Natural killer cell (primary cell): ENCODE data around the gene HYPK. TPM values are rescaled to one million over a fixed set of nuclear protein-coding genes. Genes with fewer than 3 reads are reported as not detected.
A peak's percentile ranks its signal among the peaks of the same experiment; 100 is the strongest.
"Not testable (repeated sequence)": the region's sequence is repeated elsewhere in the genome, so short reads cannot be mapped to it uniquely, and the experiment has no call there.

ENCODE experiments used
- ATAC-seq, 3 donors: fragments of 150-1000 bp in 2 of 3; fragments of 200-7000 bp in 1 of 3; cut with Tn5 transposase; 1 replicate in 1 of 3; 2 replicates in 2 of 3; pipeline ENCODE4 v1.10.0; 2021; ENCODE audit warnings: mild to moderate bottlenecking in 2 of 3, moderate library complexity in 2 of 3
- DNase-seq, 2 donors: peaks; one replicate each; pipeline versions ENCODE4 v3.0.0 to v3.0.0-alpha.2; 2013 to 2021; ENCODE audit warnings: mixed read lengths in 1 of 2
- H3K27ac ChIP-seq: one replicate; pipeline ENCODE4 v1.5.1; 2013; ENCODE audit warnings: mild to moderate bottlenecking, low read length
- H3K27me3 ChIP-seq: one replicate; pipeline ENCODE4 v1.6.1; 2013; ENCODE audit warnings: low read length; ENCODE audit not compliant: control insufficient read depth, insufficient read depth
- H3K36me3 ChIP-seq: one replicate; pipeline ENCODE4 v1.6.1; 2013; ENCODE audit warnings: low read length; ENCODE audit not compliant: control insufficient read depth, insufficient read depth
- H3K4me1 ChIP-seq: one replicate; pipeline ENCODE4 v1.6.1; 2013; ENCODE audit warnings: low read length; ENCODE audit not compliant: control insufficient read depth, insufficient read depth
- H3K4me3 ChIP-seq: one replicate; pipeline ENCODE4 v1.5.1; 2013; ENCODE audit warnings: low read length
- H3K9me3 ChIP-seq: one replicate; pipeline ENCODE4 v1.6.1; 2013; ENCODE audit warnings: low read length; ENCODE audit not compliant: control insufficient read depth, insufficient read depth
- H3K27ac Mint-ChIP-seq, 2 donors: one replicate each; pipeline ENCODE4 v1.8.0; 2022; ENCODE audit warnings: mild to moderate bottlenecking in 2 of 2, mixed read lengths in 2 of 2, moderate library complexity in 1 of 2
- H3K27me3 Mint-ChIP-seq, 2 donors: one replicate each; pipeline ENCODE4 v1.8.0; 2022; ENCODE audit warnings: low read depth in 2 of 2, mixed read lengths in 2 of 2
- H3K36me3 Mint-ChIP-seq: one replicate; pipeline ENCODE4 v1.8.0; 2022; ENCODE audit warnings: mixed read lengths
- H3K4me1 Mint-ChIP-seq, 2 donors: one replicate each; pipeline ENCODE4 v1.8.0; 2022; ENCODE audit warnings: mixed read lengths in 2 of 2
- H3K4me3 Mint-ChIP-seq: one replicate; pipeline ENCODE4 v1.8.0; 2022; ENCODE audit warnings: mild to moderate bottlenecking, moderate library complexity, mixed read lengths
- H3K9me3 Mint-ChIP-seq, 2 donors: one replicate each; pipeline ENCODE4 v1.8.0; 2022; ENCODE audit warnings: mixed read lengths in 2 of 2
- WGBS: methylation state at CpG from one replicate; pipeline ENCODE4 v1.1.7; 2013; ENCODE audit warnings: missing lambda C conversion rate; ENCODE audit not compliant: insufficient coverage; 5-methylcytosine and 5-hydroxymethylcytosine counted together
- intact Hi-C: fragments of 100-400 bp; cut with micrococcal nuclease; formaldehyde crosslinking; loops from one replicate; pipeline ENCODE4 v1.14.2; 2022
- total RNA-seq, 4 donors: library from RNA; stranded (reverse); fragments of 120-200 nt in 1 of 4; gene quantifications; one replicate each; pipeline versions ENCODE4 v1.2.3 to v1.2.4, GENCODE V29; 2013 to 2022
- TF ChIP-seq, protein P1 (sequence below): fragments of 200-600 bp; IDR thresholded peaks from one replicate; pipeline ENCODE4 v1.8.0; 2022; ENCODE audit warnings: antibody characterized with exemption

The HYPK gene
- total RNA-seq, 3 donors from 2014 or later (not counting 1 experiment from before 2014, with no cell fraction given): 19.8 to 29.3 (median 25.8) TPM

DNA sequence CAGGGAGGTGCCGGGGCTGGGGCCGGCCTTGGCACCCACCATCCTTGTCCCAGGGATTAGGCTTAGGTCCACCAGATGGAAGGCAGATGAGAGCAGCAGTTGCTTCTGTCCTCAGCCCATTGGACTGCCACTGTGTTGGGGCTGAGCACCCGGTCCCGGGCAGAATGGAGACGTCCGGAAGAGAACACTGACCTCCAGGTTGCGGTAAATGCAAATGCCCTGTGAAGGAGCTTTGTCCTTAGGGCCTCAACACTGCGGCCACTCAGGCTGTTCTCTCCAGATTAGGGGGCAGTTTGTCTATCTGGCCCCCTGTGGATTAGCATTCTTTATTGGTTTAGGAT is 484 bp upstream of the HYPK start, which contains the start of gene SERINC4:
Gene SERINC4 (minus strand): TSS at position 276 of the 341 bp plus-strand sequence. CDS start 234 bp downstream, at position 42.
- Mint-ChIP-seq H3K4me1 (peaks cover 46 to 55% of the 10 kb centered on the region in 2 donors), H3K27me3 (no peaks in the 10 kb centered on the region), H3K36me3 (no peaks in the 10 kb centered on the region), H3K9me3 (no peaks in the 10 kb centered on the region), H3K4me3 (peak within 1 kb of the TSS; percentile 98), H3K27ac (peak within 1 kb of the TSS; percentile 92 to 96)
- Histone ChIP-seq H3K9me3 (no peaks in the 10 kb centered on the region), H3K36me3 (peaks cover 46% of the 10 kb centered on the region), H3K4me1 (peaks cover 25% of the 10 kb centered on the region), H3K27ac (peak within 1 kb of the TSS; percentile 90), H3K27me3 (no peaks in the 10 kb centered on the region), H3K4me3 (peak within 1 kb of the TSS; percentile 90)
- TF ChIP-seq, protein P1, sequence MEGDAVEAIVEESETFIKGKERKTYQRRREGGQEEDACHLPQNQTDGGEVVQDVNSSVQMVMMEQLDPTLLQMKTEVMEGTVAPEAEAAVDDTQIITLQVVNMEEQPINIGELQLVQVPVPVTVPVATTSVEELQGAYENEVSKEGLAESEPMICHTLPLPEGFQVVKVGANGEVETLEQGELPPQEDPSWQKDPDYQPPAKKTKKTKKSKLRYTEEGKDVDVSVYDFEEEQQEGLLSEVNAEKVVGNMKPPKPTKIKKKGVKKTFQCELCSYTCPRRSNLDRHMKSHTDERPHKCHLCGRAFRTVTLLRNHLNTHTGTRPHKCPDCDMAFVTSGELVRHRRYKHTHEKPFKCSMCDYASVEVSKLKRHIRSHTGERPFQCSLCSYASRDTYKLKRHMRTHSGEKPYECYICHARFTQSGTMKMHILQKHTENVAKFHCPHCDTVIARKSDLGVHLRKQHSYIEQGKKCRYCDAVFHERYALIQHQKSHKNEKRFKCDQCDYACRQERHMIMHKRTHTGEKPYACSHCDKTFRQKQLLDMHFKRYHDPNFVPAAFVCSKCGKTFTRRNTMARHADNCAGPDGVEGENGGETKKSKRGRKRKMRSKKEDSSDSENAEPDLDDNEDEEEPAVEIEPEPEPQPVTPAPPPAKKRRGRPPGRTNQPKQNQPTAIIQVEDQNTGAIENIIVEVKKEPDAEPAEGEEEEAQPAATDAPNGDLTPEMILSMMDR: no peak
- WGBS: 98% methylated on average over 8 of the region's 8 CpGs
- intact Hi-C loops: loop anchor here (1.0 kb wide), 2 partner anchors 8 to 24 kb away; partner anchors contain the start of genes MFAP1 and SERF2
- DNase-seq: no peak
- ATAC-seq: no peak

DNA sequence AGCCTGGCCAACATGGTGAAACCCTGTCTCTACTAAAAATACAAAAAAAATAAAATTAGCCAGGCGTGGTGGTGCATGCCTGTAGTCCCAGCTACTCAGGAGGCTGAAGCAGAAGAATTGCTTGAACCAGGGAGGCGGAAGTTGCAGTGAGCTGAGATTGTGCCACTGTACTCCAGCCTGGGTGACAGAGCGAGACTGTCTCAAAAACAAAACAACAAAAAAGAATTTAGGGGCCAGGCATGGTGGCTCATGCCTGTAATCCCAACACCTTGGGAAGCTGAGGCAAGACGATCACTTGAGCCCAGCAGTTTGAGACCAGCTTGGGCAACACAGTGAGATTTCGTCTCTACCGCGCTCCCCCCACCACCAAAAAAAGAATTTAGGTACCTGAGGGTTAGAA is 2.3 kb downstream of the HYPK start:
- DNase-seq, H3K4me3 ChIP-seq, H3K9me3 Mint-ChIP-seq, H3K27me3 Mint-ChIP-seq, H3K4me3 Mint-ChIP-seq, H3K27ac ChIP-seq, H3K27me3 ChIP-seq, intact Hi-C loops, H3K9me3 ChIP-seq, H3K27ac Mint-ChIP-seq, ATAC-seq: not testable (repeated sequence)
- Histone ChIP-seq H3K36me3 (peaks cover 43% of the 10 kb centered on the region), H3K4me1 (peaks cover 20% of the 10 kb centered on the region)
- peaks cover 14% of the 10 kb centered on the region for H3K36me3 Mint-ChIP-seq
- 95% methylated on average over 4 of the region's 7 CpGs for WGBS
- peaks cover 28 to 33% of the 10 kb centered on the region in 2 donors for H3K4me1 Mint-ChIP-seq

DNA sequence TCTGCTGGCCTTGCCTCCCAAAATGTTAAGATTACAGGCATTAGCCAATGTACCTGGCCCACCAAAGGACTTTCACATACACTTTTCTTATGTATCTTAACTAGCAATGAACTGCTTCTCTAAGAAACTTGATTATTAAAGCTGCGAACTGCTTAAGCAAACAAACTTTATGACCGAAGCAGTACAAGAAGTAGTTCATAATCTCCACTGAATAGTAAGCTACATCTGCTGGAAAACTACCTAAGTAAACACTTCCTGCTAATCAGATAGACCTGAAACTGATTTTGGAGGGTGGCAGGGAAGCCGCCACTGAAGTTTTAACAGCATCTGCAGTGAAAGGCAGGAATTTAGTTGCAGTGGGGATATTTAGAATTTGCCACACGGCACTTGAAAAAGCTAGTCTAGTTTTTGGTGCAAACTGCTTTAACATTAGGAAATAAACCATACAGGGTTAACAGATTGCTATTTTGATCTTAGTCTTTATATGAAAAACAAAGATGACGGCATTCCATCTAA is 8.1 kb downstream of the HYPK start:
- H3K27ac Mint-ChIP-seq: no peak overlapping the region
- ATAC-seq: no peak
- H3K9me3 ChIP-seq: no peaks in the 10 kb centered on the region
- no peak overlapping the region for H3K4me3 Mint-ChIP-seq
- H3K36me3 ChIP-seq: peaks cover 78% of the 10 kb centered on the region
- H3K9me3 Mint-ChIP-seq: no peaks in the 10 kb centered on the region
- WGBS: 96% methylated on average over 3 of the region's 5 CpGs
- H3K36me3 Mint-ChIP-seq: peaks cover 23% of the 10 kb centered on the region
- no peak overlapping the region for H3K4me3 ChIP-seq
- no peaks in the 10 kb centered on the region for H3K27me3 ChIP-seq
- peak overlapping the region; percentile 75 for H3K27ac ChIP-seq
- intact Hi-C loops: no loop called here
- no peaks in the 10 kb centered on the region for H3K27me3 Mint-ChIP-seq
- peaks cover 0 to 5% of the 10 kb centered on the region in 2 donors for H3K4me1 Mint-ChIP-seq
- peaks cover 3% of the 10 kb centered on the region for H3K4me1 ChIP-seq
- DNase-seq: no peak
- TF ChIP-seq, protein P1: no peak

DNA sequence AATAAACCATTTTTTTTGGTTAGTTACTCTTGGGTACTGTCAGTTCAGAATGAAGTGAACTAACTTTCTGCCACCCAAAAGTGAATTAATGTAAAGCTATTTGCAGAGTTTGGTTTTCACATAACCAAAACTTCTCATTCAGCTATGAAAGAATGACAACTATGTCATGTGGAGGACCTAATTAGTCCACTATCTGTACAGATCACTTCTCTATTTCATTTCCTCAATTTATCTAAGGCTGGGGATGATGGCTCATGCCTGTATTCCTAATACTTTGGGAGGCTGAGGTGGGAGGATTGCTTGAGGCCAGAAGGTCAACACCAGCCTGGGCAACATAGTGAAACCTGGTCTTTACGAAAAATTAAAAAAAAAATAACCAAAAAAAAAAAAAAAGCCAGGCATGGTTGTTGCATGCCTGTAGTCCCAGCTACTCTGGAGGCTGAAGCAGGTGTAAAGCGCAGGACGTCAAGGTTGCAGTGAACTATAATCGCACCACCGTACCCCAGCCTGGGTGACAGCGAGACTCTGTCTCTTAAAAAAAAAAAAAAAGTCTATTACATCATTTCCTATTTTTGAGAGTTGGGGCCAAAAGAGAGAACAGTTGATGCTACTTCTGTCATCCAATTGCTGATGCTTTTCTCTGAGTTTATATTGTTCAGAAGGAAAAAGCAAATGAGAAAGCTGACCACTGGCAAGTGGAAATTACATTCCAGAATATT is 8.7 kb downstream of the HYPK start:
- Mint-ChIP-seq H3K4me3 (no peak overlapping the region), H3K36me3 (peaks cover 23% of the 10 kb centered on the region), H3K27ac (no peak overlapping the region), H3K27me3 (no peaks in the 10 kb centered on the region), H3K4me1 (peaks cover 0 to 5% of the 10 kb centered on the region in 2 donors), H3K9me3 (no peaks in the 10 kb centered on the region)
- TF ChIP-seq, protein P1: no peak
- Histone ChIP-seq H3K27ac (peak overlapping the region; percentile 75), H3K9me3 (no peaks in the 10 kb centered on the region), H3K4me3 (no peak overlapping the region), H3K36me3 (peaks cover 80% of the 10 kb centered on the region), H3K4me1 (peaks cover 3% of the 10 kb centered on the region), H3K27me3 (no peaks in the 10 kb centered on the region)
- ATAC-seq (no peak), DNase-seq (no peak)
- intact Hi-C loops: no loop called here
- WGBS: 78% methylated on average over 6 of the region's 6 CpGs

DNA sequence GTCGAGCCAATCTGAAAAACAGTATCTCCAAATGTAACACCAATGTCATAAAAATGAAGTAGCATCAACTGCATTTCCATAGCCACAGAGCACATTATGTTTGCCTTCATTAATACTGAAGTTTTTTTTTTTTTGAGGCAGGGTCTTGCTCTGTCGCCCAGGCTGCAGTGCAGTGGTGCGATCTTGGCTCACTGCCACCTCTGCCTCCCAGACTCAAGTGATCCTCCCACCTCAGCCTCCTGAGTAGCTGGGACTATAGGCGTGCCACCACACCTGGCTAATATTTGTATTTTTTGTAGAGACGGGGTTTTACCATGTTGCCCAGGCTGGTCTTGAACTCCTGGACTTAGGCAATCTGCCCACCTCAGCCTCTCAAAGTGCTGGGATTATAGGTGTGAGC is 14.7 kb downstream of the HYPK start:
- H3K27me3 ChIP-seq, DNase-seq, H3K4me1 Mint-ChIP-seq, H3K4me3 ChIP-seq, H3K27ac ChIP-seq, H3K4me3 Mint-ChIP-seq, H3K27me3 Mint-ChIP-seq, intact Hi-C loops, H3K9me3 Mint-ChIP-seq, H3K9me3 ChIP-seq, ATAC-seq, H3K4me1 ChIP-seq: not testable (repeated sequence)
- 97% methylated on average over 5 of the region's 5 CpGs for WGBS
- peaks cover 63% of the 10 kb centered on the region for H3K36me3 ChIP-seq
- Mint-ChIP-seq H3K27ac (peak overlapping the region in 1 of 2 donors; percentile 25), H3K36me3 (peaks cover 20% of the 10 kb centered on the region)
